Smooth muscle cell (in vitro differentiated cells): ENCODE results near the gene RAB7A. TPM values are rescaled to one million over a fixed set of nuclear protein-coding genes. Genes with fewer than 3 reads are reported as not detected.
"Not testable (repeated sequence)": the region's sequence is repeated elsewhere in the genome, so short reads cannot be mapped to it uniquely, and the experiment has no call there.

Experiments used
- DNase-seq: peaks from one replicate; lab custom pipeline; 2025; ENCODE audit not compliant: unreplicated experiment; lab: John Stamatoyannopoulos, UW
- H2AFZ ChIP-seq: fragments of 200-600 bp; sonication (generic); 2 replicates; pipeline ENCODE4 v1.6.0; 2016; ENCODE audit warnings: antibody characterized with exemption, low read depth, mild to moderate bottlenecking
- H3F3A ChIP-seq: fragments of 200-600 bp; sonication (generic); 2 replicates; pipeline ENCODE4 v1.6.0; 2017; ENCODE audit warnings: antibody characterized with exemption, low read depth
- H3K27ac ChIP-seq: fragments of 200-600 bp; sonication (generic); 2 replicates; pipeline ENCODE4 v1.5.1; 2016; ENCODE audit warnings: low read depth, mild to moderate bottlenecking
- H3K27me3 ChIP-seq: fragments of 200-600 bp; sonication (generic); 2 replicates; pipeline ENCODE4 v1.6.1; 2016; ENCODE audit warnings: low read depth, mild to moderate bottlenecking
- H3K36me3 ChIP-seq: fragments of 200-600 bp; sonication (generic); 2 replicates; pipeline ENCODE4 v1.5.1; 2016; ENCODE audit warnings: low read depth
- H3K4me1 ChIP-seq: fragments of 200-600 bp; sonication (generic); 2 replicates; pipeline ENCODE4 v1.5.1; 2016; ENCODE audit warnings: low read depth
- H3K4me2 ChIP-seq: fragments of 200-600 bp; sonication (generic); 2 replicates; pipeline ENCODE4 v1.6.0; 2016; ENCODE audit warnings: mild to moderate bottlenecking
- H3K4me3 ChIP-seq: fragments of 200-600 bp; sonication (generic); 2 replicates; pipeline ENCODE4 v1.5.1; 2016; ENCODE audit warnings: mild to moderate bottlenecking
- H3K79me2 ChIP-seq: fragments of 200-600 bp; sonication (generic); 2 replicates; pipeline ENCODE4 v1.6.0; 2016; ENCODE audit warnings: low read depth, mild to moderate bottlenecking
- H3K9ac ChIP-seq: fragments of 200-600 bp; sonication (generic); 2 replicates; pipeline ENCODE4 v1.6.0; 2016; ENCODE audit warnings: low read depth
- H3K9me3 ChIP-seq: fragments of 200-600 bp; sonication (generic); replicated peaks from 2 replicates; pipeline ENCODE4 v1.5.1; 2016; ENCODE audit warnings: low read depth
- H4K20me1 ChIP-seq: fragments of 200-600 bp; sonication (generic); 2 replicates; pipeline ENCODE4 v1.6.0; 2016; ENCODE audit warnings: low read depth
- WGBS: methylation state at CpG from one replicate; pipeline ENCODE4 v1.1.7; 2016; ENCODE audit warnings: low lambda C conversion rate; 5-methylcytosine and 5-hydroxymethylcytosine counted together
- polyA plus RNA-seq: library from polyadenylated mRNA; unstranded; fragments of >200 nt; fragmentation: Nextera tagmentation; extraction: Ambion mirVana; gene quantifications from 2 replicates; pipeline ENCODE4 v1.2.1, GENCODE V29; 2016
- total RNA-seq: library from RNA; depleted of rRNA; stranded (reverse); fragments of >200 nt; gene quantifications from 2 replicates; pipeline ENCODE4 v1.2.3, GENCODE V29; 2014
- TF ChIP-seq, protein P1 (sequence below): fragments of 200-600 bp; sonication (generic); IDR thresholded peaks from 2 replicates; pipeline ENCODE4 v1.5.1; 2017; ENCODE audit warnings: borderline replicate concordance, mild to moderate bottlenecking, antibody characterized with exemption; ENCODE audit not compliant: insufficient read depth, poor library complexity, severe bottlenecking

The RAB7A gene
- total and polyA plus RNA-seq, 2 experiments from 2014 or later = 103 to 169 TPM

- no peak overlapping the region for H3K4me2 ChIP-seq
- H3K79me2 ChIP-seq = no peaks in the 10 kb centered on the region
- no peak overlapping the region for H3K27ac ChIP-seq
- no peak for DNase-seq
- no peaks in the 10 kb centered on the region for H4K20me1 ChIP-seq
- no peaks in the 10 kb centered on the region for H3K9me3 ChIP-seq
- 82% methylated on average over 3 of the region's 3 CpGs for WGBS
- no peaks in the 10 kb centered on the region for H3F3A ChIP-seq
- no peaks in the 10 kb centered on the region for H3K4me1 ChIP-seq
- no peak overlapping the region for H2AFZ ChIP-seq
- TF ChIP-seq, protein P1, sequence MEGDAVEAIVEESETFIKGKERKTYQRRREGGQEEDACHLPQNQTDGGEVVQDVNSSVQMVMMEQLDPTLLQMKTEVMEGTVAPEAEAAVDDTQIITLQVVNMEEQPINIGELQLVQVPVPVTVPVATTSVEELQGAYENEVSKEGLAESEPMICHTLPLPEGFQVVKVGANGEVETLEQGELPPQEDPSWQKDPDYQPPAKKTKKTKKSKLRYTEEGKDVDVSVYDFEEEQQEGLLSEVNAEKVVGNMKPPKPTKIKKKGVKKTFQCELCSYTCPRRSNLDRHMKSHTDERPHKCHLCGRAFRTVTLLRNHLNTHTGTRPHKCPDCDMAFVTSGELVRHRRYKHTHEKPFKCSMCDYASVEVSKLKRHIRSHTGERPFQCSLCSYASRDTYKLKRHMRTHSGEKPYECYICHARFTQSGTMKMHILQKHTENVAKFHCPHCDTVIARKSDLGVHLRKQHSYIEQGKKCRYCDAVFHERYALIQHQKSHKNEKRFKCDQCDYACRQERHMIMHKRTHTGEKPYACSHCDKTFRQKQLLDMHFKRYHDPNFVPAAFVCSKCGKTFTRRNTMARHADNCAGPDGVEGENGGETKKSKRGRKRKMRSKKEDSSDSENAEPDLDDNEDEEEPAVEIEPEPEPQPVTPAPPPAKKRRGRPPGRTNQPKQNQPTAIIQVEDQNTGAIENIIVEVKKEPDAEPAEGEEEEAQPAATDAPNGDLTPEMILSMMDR = no peak
- no peak overlapping the region for H3K4me3 ChIP-seq
- no peaks in the 10 kb centered on the region for H3K27me3 ChIP-seq
- no peak overlapping the region for H3K9ac ChIP-seq
- no peaks in the 10 kb centered on the region for H3K36me3 ChIP-seq
Observed at GRCh38 chr3:128714887-128715491, 11.0 kb upstream of the RAB7A start.

GRCh38 chr3:128718892-128719291 lies 7.1 kb upstream of the RAB7A start:
- not testable (repeated sequence) for H2AFZ ChIP-seq, H4K20me1 ChIP-seq, H3K9ac ChIP-seq, H3K27ac ChIP-seq, H3K4me3 ChIP-seq, H3F3A ChIP-seq, H3K27me3 ChIP-seq, H3K79me2 ChIP-seq, H3K9me3 ChIP-seq, H3K4me2 ChIP-seq, H3K36me3 ChIP-seq, H3K4me1 ChIP-seq, DNase-seq
- 70% methylated on average over 7 of the region's 7 CpGs for WGBS

- Histone ChIP-seq H3K9me3 (no peaks in the 10 kb centered on the region), H3K4me3 (no peak overlapping the region), H3K9ac (no peak overlapping the region), H3K36me3 (no peaks in the 10 kb centered on the region), H3K27me3 (no peaks in the 10 kb centered on the region), H3K79me2 (peaks cover 4% of the 10 kb centered on the region), H3K27ac (no peak overlapping the region), H3K4me1 (peaks cover 3% of the 10 kb centered on the region), H4K20me1 (no peaks in the 10 kb centered on the region), H3K4me2 (no peak overlapping the region), H3F3A (no peaks in the 10 kb centered on the region), H2AFZ (no peak overlapping the region)
- no peak for DNase-seq
- 21% methylated on average over 10 of the region's 10 CpGs for WGBS
- TF ChIP-seq, protein P1 = no peak
Observed at GRCh38 chr3:128720891-128721290, 5.1 kb upstream of the RAB7A start.

DNA sequence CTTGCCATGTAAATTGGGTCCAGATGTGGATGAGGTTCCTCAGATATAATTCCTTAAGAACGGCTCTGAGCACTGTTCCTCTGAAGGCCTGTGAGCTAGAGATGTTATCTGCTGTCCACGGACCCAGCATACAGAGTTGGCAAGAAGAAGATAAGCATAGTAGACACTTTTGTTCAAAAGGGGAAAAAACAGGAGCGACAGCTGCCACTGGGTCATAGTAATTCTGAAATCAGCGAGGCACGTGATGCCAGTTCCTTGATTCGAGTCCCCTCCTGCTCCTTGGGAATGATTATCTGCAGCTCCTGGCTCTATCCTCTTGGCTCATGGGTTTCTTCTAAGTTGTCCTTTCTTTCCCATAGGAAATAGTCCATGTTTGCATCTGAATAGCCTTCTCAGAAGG lies 2.5 kb upstream of the RAB7A start:
- Histone ChIP-seq H3K27me3 (no peaks in the 10 kb centered on the region), H3F3A (no peaks in the 10 kb centered on the region)
- 68% methylated on average over 6 of the region's 6 CpGs for WGBS

More for the DNA sequence above, 2.5 kb upstream of the RAB7A start:
- TF ChIP-seq, protein P1 = no peak
- H4K20me1 ChIP-seq = peaks cover 23% of the 10 kb centered on the region
- no peak for DNase-seq
- peaks cover 14% of the 10 kb centered on the region for H3K4me1 ChIP-seq
- peaks cover 28% of the 10 kb centered on the region for H3K79me2 ChIP-seq
- H3K36me3 ChIP-seq = no peaks in the 10 kb centered on the region
- H2AFZ ChIP-seq = peak overlapping the region; percentile 24
- no peak overlapping the region for H3K4me2 ChIP-seq
- no peaks in the 10 kb centered on the region for H3K9me3 ChIP-seq
- H3K27ac ChIP-seq = no peak overlapping the region
- no peak overlapping the region for H3K9ac ChIP-seq
- no peak overlapping the region for H3K4me3 ChIP-seq
